DND-41 (cell line): ENCODE results near the gene OR52L1.

ENCODE experiments used
- CTCF ChIP-seq: IDR thresholded peaks from 2 replicates; pipeline ENCODE4 v1.5.1; 2012; ENCODE audit warnings: borderline replicate concordance, low read length, moderate library complexity, mild to moderate bottlenecking; ENCODE audit not compliant: poor library complexity, severe bottlenecking; ENCODE audit errors: extremely low read depth
- EZH2 ChIP-seq: IDR thresholded peaks from 3 replicates; pipeline ENCODE4 v1.6.1; 2012; ENCODE audit warnings: borderline replicate concordance, low read depth, mild to moderate bottlenecking, moderate library complexity, low read length, inconsistent platforms; ENCODE audit not compliant: severe bottlenecking

- no peak for TF ChIP-seq CTCF
- no peak for TF ChIP-seq EZH2
Observed at GRCh38 chr11:5955586-5955985, 31.2 kb downstream of the OR52L1 start.
